Heart left ventricle (tissue), 16 donors: ENCODE results near the gene RSU1. TPM values are rescaled to one million over a fixed set of nuclear protein-coding genes. Genes with fewer than 3 reads are reported as not detected.

Experiments used
- ATAC-seq, 4 donors: fragments of 200-7000 bp; cut with Tn5 transposase; one replicate each; pipeline ENCODE4 v1.9.1; 2020 to 2022; ENCODE audit warnings: moderate library complexity in 4 of 4, mild to moderate bottlenecking in 3 of 4, moderate number of reproducible peaks in 1 of 4
- DNase-seq, 5 donors: peaks; one replicate each; pipeline ENCODE4 v3.0.0-alpha.2; 2020
- H3K27ac ChIP-seq, 12 donors: fragments of 200-600 bp; sonication (generic) in 4 of 12; one replicate each; pipeline versions ENCODE4 v1.5.0 to v1.8.0; 2016 to 2022; ENCODE audit warnings: mild to moderate bottlenecking in 2 of 12
- H3K27me3 ChIP-seq, 9 donors: fragments of 200-600 bp; sonication (generic) in 2 of 9; one replicate each; pipeline versions ENCODE4 v1.5.1 to v1.8.0; 2016 to 2022; ENCODE audit warnings: mild to moderate bottlenecking in 3 of 9
- H3K36me3 ChIP-seq, 9 donors: fragments of 200-600 bp; sonication (generic) in 2 of 9; one replicate each; pipeline versions ENCODE4 v1.5.0 to v1.8.0; 2018 to 2022; ENCODE audit warnings: mild to moderate bottlenecking in 2 of 9
- H3K4me1 ChIP-seq, 12 donors: fragments of 200-600 bp; sonication (generic) in 4 of 12; one replicate each; pipeline versions ENCODE4 v1.5.0 to v1.8.0; 2016 to 2022; ENCODE audit warnings: mild to moderate bottlenecking in 3 of 12
- H3K4me3 ChIP-seq, 12 donors: fragments of 200-600 bp; sonication (generic) in 4 of 12; one replicate each; pipeline versions ENCODE4 v1.5.0 to v1.8.0; 2017 to 2022; ENCODE audit warnings: mild to moderate bottlenecking in 9 of 12, moderate library complexity in 4 of 12
- H3K9me3 ChIP-seq, 12 donors: fragments of 200-600 bp; sonication (generic) in 4 of 12; one replicate each; pipeline versions ENCODE4 v1.5.0 to v1.8.0; 2016 to 2022; ENCODE audit warnings: mild to moderate bottlenecking in 1 of 12
- CTCF ChIP-seq, 12 donors: fragments of 200-600 bp; sonication (generic) in 4 of 12; IDR thresholded peaks; one replicate each; pipeline versions ENCODE4 v1.5.0 to v1.8.0; 2018 to 2022; ENCODE audit warnings: antibody characterized with exemption in 12 of 12, mild to moderate bottlenecking in 5 of 12
- POLR2A ChIP-seq, 2 donors: fragments of 450-650 bp; IDR thresholded peaks; one replicate each; pipeline ENCODE4 v1.6.1; 2017; ENCODE audit warnings: antibody characterized with exemption in 2 of 2, mild to moderate bottlenecking in 2 of 2, moderate library complexity in 2 of 2
- WGBS, 4 donors: extraction: QIAGEN DNeasy Blood & Tissue Kit in 2 of 4; methylation state at CpG; one replicate each; pipeline versions ENCODE4 v1.1.5 to v1.1.7; 2013 to 2018; 5-methylcytosine and 5-hydroxymethylcytosine counted together
- intact Hi-C, 10 donors: fragments of 100-400 bp; cut with DNase I; formaldehyde crosslinking; loops; one replicate each; pipeline versions ENCODE4 v1.11.1 to v1.14.2; 2022
- polyA plus RNA-seq, 2 donors: library from polyadenylated mRNA; stranded (reverse); fragments of 200-250 nt; gene quantifications; one replicate each; pipeline ENCODE4 v1.2.3, GENCODE V29; 2013
- total RNA-seq, 9 donors: library from RNA; depleted of rRNA in 2 of 9; stranded (reverse); fragments of >200 nt in 2 of 9; fragmentation: NEBNext Ultra II Directional in 3 of 9; extraction: Animal tissue kit (Norgen Biotek cat#: 25700) in 3 of 9; gene quantifications; one replicate each; pipeline versions ENCODE4 v1.1.0 to v1.2.4, GENCODE V29; 2016 to 2023
- donor health status: ischemic (EF 13 %, LVEDD 7.1; RV severe dilation, severe dysfunction).
- donor health status: healthy with polysubstance abuse.
- donor health status: DM: no; HTN: yes; CAD: no.
- donor health status: DM: no; HTN: no; CAD: no.
- donor health status: ischemic (EF 25% LVEDD 6.9; RV normal size, moderate dysfunction).
- donor health status: ischemic (EF 25% LVEDD 5.7; RV mildly dilated, moderate dysfunction).
- donor health status: healthy.
- donor health status: DM: yes; HTN: yes; CAD: no.
- donor health status: ischemic (EF 35%, LVEDD 5.7; RV mildly dilated, moderate dysfunction).
- donor health status: nonischemic (EF 11% LVEDD 7.7; RV severe dilation, severe dysfunction).
- donor health status: DM: yes; HTN: yes; CAD: no.
- donor health status: PGD.
- donor health status: ischemic (EF 29% LVEDD 5.4; RV normal size, mild dysfunction).
- donor health status: nonischemic (EF 23%, LVEDD 6.1; RV moderate dilation, normal function).

Gene RSU1
- total and polyA plus RNA-seq, 11 donors: 29.6 to 84.1 (median 53.0) TPM

- TF ChIP-seq POLR2A (IDR thresholded peaks at IDR 0.05): no peak
- no peak for TF ChIP-seq CTCF (IDR thresholded peaks at IDR 0.05)
- peak in 3 of 4 donors; percentile 58 to 75 (median 68) for ATAC-seq
- H3K27ac ChIP-seq: no peak overlapping the region
- no peak overlapping the region for H3K4me3 ChIP-seq
- H3K4me1 ChIP-seq: no peaks in the 10 kb centered on the region
- intact Hi-C loops: no loop called here
- 41 to 69% (median 65%) methylated on average over 8 of the region's 8 CpGs for WGBS, 4 donors
- no peaks in the 10 kb centered on the region for H3K27me3 ChIP-seq
- DNase-seq: peak in 2 of 5 donors; percentile 35 to 40
- no peaks in the 10 kb centered on the region for H3K9me3 ChIP-seq
- peaks cover 0 to 8% (median 0%) of the 10 kb centered on the region in 9 donors for H3K36me3 ChIP-seq
Observed at GRCh38 chr10:16599662-16600061, 217.6 kb downstream of the RSU1 start.

- no peak for DNase-seq
- Histone ChIP-seq H3K9me3 (no peaks in the 10 kb centered on the region), H3K36me3 (peaks cover 0 to 17% (median 7%) of the 10 kb centered on the region in 9 donors), H3K27ac (no peak overlapping the region), H3K4me1 (peaks cover 0 to 5% (median 0%) of the 10 kb centered on the region in 12 donors), H3K27me3 (no peaks in the 10 kb centered on the region), H3K4me3 (no peak overlapping the region)
- TF ChIP-seq CTCF (IDR thresholded peaks at IDR 0.05) (no peak), POLR2A (IDR thresholded peaks at IDR 0.05) (no peak)
- intact Hi-C loops: no loop called here
- no peak for ATAC-seq
- WGBS, 4 donors: 89 to 91% (median 90%) methylated on average over 11 of the region's 11 CpGs
Observed at GRCh38 chr10:16597656-16598055, 219.6 kb downstream of the RSU1 start.

- no peaks in the 10 kb centered on the region for H3K9me3 ChIP-seq
- H3K27ac ChIP-seq: no peak overlapping the region
- TF ChIP-seq POLR2A (IDR thresholded peaks at IDR 0.05) (no peak), CTCF (IDR thresholded peaks at IDR 0.05) (no peak)
- H3K36me3 ChIP-seq: peaks cover 0 to 29% (median 17%) of the 10 kb centered on the region in 9 donors
- DNase-seq (no peak), ATAC-seq (no peak)
- no peaks in the 10 kb centered on the region for H3K27me3 ChIP-seq
- 89 to 92% (median 90%) methylated on average over 11 of the region's 11 CpGs for WGBS, 4 donors
- peaks cover 0 to 5% (median 0%) of the 10 kb centered on the region in 12 donors for H3K4me1 ChIP-seq
- intact Hi-C loops: no loop called here
- H3K4me3 ChIP-seq: no peak overlapping the region
Observed at GRCh38 chr10:16592378-16592777, 224.8 kb downstream of the RSU1 start.

GRCh38 chr10:16586358-16587138 is 230.7 kb downstream of the RSU1 start:
- Histone ChIP-seq H3K36me3 (peaks cover 0 to 7% (median 0%) of the 10 kb centered on the region in 9 donors), H3K4me1 (peaks cover 0 to 4% (median 0%) of the 10 kb centered on the region in 12 donors), H3K9me3 (no peaks in the 10 kb centered on the region), H3K4me3 (no peak overlapping the region), H3K27me3 (no peaks in the 10 kb centered on the region), H3K27ac (no peak overlapping the region)
- TF ChIP-seq CTCF (IDR thresholded peaks at IDR 0.05) (no peak), POLR2A (IDR thresholded peaks at IDR 0.05) (no peak)
- ATAC-seq (no peak), DNase-seq (no peak)
- intact Hi-C loops: no loop called here
- WGBS, 4 donors: 87 to 90% (median 88%) methylated on average over 7 of the region's 7 CpGs
